GM10266 (cell line): ENCODE measurements around the gene RNF187.

Source experiments
- DNase-seq: peaks from one replicate; pipeline ENCODE4 v3.0.0; 2012; ENCODE audit errors: extremely low spot score
- TF ChIP-seq, protein P1 (sequence below): IDR thresholded peaks from 2 replicates; pipeline ENCODE4 v1.5.1; 2012; ENCODE audit warnings: mild to moderate bottlenecking, low read depth; ENCODE audit not compliant: control insufficient read depth, insufficient read depth; ENCODE audit errors: missing control alignments

The RNF187 gene

DNA sequence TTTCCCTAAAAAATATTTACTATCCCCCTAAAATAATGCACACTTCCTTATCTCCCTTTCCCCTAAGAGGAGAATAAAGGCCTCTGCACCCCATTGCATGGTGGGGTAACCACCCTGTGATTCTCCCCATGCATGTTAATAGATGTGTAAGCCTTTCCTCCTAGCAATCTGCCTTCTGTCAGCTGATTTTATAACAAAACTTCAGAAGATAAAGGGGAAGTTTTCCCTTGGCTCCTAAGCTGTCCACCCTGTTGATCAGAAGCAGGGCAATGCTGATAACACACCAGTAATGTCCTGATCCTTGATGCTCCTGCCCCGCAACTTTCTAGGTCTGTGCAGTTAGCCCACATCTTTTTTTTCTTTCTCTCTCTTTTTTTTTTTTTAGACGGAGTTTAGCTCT, 11.4 kb upstream of the RNF187 start:
- TF ChIP-seq, protein P1, sequence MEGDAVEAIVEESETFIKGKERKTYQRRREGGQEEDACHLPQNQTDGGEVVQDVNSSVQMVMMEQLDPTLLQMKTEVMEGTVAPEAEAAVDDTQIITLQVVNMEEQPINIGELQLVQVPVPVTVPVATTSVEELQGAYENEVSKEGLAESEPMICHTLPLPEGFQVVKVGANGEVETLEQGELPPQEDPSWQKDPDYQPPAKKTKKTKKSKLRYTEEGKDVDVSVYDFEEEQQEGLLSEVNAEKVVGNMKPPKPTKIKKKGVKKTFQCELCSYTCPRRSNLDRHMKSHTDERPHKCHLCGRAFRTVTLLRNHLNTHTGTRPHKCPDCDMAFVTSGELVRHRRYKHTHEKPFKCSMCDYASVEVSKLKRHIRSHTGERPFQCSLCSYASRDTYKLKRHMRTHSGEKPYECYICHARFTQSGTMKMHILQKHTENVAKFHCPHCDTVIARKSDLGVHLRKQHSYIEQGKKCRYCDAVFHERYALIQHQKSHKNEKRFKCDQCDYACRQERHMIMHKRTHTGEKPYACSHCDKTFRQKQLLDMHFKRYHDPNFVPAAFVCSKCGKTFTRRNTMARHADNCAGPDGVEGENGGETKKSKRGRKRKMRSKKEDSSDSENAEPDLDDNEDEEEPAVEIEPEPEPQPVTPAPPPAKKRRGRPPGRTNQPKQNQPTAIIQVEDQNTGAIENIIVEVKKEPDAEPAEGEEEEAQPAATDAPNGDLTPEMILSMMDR: no peak
- no peak for DNase-seq

DNA sequence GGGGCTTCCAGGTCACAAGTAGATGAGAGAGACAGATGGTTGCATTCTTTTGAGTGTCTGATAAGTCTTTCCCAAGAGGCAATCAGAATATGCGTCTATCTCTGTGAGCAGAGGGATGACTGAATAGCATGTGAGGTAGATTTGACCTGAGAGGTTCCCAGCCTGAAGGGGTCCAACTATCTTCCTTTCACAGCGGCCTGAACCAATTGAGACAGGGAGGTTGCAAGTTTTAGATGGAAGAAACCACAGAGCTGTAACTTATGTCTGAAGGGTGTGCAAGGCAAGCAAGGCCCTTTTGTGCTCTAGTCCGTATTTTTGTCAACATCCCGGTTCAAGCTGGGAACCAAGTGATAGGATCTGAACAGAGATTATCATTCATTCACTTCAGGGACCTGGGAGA, 9.9 kb upstream of the RNF187 start:
- DNase-seq: no peak
- TF ChIP-seq, protein P1: no peak

DNA sequence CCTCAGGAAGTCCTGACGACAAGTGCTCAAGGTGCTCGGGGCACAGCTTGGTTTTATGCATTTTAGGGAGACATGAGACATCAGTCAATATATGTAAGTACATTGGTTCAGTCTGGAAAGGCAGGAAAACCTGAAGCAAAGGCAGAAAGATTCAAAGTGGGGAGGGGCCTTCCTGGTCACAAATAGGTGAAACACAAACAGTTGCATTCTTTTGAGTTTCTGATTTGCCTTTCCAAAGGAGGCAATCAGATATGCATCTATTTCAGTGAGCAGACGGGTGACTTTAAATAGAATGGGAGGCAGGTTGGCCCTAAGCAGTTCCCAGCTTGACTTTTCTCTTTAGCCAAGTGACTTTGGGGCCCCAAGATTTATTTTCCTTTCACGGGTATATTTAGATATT, 8.9 kb upstream of the RNF187 start:
- TF ChIP-seq, protein P1: no peak
- DNase-seq: no peak

DNA sequence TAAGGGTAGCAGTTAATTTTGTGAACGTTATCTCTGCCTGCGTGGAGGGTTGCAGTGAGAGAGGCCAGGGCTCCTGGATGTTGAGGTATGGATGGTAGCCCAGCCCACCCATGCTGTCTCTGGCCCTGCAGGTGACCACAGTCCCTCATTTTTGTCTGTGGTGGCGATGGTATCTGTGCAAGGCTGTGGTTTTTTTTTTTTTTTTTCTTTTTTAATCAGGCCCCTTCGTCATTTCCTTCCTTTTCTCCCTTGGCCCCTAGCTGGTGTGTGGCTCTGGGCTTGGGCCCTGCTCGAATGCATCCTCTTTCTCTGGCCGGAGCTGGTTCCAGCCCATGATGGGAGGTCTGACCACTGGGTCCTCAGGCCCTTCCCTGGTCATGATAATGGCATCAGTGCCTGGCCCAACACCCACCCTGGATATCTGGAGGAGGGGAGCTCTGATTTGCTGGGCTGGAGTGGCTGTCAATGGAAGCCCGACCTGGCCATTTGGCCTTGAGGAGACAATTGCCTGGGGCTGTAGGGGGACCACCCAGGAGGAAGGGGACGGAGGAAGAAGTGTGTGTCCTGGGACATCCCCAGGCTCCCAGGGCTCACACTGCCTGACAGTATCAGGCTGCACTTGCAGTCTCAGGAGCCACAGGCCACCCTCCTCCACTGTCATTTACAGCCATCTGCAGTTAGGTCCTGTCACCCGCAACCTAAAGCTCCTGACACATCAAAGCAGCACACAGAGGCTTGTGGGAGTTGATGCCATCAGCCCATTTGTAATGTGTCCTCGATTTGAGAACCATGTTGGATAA, 8.1 kb upstream of the RNF187 start:
- DNase-seq: peak; percentile 47
- TF ChIP-seq, protein P1: no peak

DNA sequence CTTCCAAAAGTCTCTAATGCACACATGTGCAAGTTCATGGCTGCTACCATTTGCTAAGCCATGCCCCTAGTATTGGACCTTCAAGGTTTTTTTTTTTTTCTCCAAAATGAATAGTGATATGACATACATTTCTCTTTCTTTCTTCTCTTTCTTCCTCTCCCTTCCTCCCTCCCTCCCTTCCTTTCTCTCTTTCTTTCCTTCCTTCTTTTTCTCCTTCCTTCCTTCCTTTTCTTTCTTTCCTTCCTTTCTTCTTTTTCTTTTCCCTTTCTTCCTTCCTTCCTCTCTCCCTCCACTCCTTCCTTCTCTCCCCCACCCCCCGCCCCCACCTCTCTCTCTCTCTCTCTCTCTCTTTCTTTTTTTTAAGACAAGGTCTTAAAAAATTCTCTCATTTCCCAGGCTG, 3.4 kb upstream of the RNF187 start:
- TF ChIP-seq, protein P1: no peak
- no peak for DNase-seq

DNA sequence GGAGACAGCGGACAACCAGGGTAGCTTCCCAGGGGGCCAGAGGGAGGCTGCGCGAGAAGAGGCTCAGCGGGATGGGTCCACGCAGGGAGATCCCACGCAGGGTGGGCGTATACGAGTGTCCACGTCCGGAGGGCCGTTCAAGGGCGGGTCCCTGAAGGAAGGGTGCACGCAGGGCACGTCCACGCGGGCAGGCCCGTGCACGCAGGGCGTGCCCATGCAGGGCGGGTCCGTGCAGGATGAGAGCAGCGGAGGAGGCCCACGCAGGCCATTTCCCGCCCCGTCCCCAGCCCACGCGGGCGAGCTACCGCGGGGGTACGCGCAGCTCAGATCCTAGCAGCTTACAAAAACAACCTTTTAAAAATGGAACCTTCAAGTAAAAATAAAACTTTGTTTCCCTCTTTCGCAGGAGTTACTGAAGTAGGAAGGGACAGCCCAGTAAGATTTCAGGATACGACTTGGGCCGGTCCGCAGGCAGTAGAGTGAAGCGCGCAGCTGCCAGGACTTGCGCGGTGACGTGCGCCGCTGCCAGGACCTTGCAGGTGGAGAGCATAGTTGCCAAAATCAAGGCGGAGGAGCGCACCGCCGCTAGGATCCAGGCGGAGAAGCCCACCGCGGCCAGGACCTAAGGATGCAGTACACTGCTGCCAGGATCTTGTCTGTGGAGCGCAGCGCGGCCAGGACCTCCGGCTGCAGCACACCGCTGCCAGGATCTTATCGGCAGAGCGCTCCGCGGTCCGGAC, 416 bp upstream of the RNF187 start:
- DNase-seq: peak; percentile 81
- TF ChIP-seq, protein P1: no peak

DNA sequence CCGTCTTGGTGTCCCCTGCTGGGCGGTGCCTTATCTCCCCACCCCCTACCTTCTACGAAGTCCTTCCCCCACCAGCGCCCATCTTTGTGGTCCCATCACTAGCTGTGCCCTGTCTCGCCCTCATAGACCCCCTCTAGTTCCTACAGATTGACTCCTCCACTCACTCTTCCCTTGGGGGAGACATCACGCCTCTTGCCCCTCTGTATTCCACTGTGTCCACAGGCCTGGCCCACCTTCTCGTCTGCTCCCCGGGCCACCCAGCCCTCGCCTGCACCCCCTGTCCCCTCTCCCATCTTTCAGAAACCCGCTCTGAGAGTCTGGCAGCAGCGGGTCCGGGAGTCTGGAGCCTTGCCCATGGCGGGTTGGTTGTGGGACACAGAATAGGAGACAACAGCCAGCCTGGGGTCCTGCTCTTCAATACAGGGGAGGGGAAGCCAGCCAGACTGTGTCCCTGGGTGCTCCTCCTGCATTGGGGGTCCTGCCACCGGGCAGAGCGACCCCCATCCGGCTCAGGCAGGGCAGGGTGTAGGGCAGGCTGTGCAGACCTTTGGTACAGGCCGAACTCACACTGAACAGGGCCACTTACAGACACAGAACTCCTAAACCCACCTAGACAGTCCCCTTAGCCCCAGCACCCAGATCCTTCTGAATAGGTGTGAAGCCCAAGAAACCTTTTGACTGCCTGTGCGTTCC, 1.1 kb downstream of the RNF187 start:
- DNase-seq: no peak
- TF ChIP-seq, protein P1: no peak
